HepG2 (cell line): ENCODE data around the gene RXRG. TPM values are rescaled to one million over a fixed set of nuclear protein-coding genes. Genes with fewer than 3 reads are reported as not detected.

Experiments
- ATAC-seq: fragments of 200-7000 bp; cut with Tn5 transposase; 3 replicates; pipeline ENCODE4 v1.9.1; 2020; ENCODE audit warnings: mild to moderate bottlenecking, moderate library complexity
- BruUV-seq: library from RNA; stranded (reverse); fragments of 400-500 nt; replicated peaks from 2 replicates; lab custom pipeline; 2021; lab: Mats Ljungman, UMichigan
- CTCF ChIA-PET: fragments of 300-600 bp; formaldehyde crosslinking; extraction: SDS; loops from one replicate; lab custom pipeline; 2021; ENCODE audit warnings: low total read pairs, inconsistent platforms, low intra/inter-chr PET ratio; lab: Yijun Ruan, JAX
- POLR2A ChIA-PET: fragments of 350-600 bp; sonication (Branson Sonifier 250); formaldehyde crosslinking; loops from one replicate; lab custom pipeline; 2020; ENCODE audit warnings: antibody characterized with exemption, inconsistent platforms; lab: Yijun Ruan, JAX
- DNase-seq: peaks from one replicate; pipeline ENCODE4 v3.0.0-alpha.2; 2015; ENCODE audit warnings: low spot score
- FAIRE-seq: peaks from 3 replicates; lab custom pipeline; 2011; peaks lifted over from hg19 to GRCh38; lab: Jason Lieb, UNC
- H2AFZ ChIP-seq: one replicate; pipeline ENCODE4 v1.6.1; 2011; ENCODE audit warnings: low read length, inconsistent platforms
- H3K27ac ChIP-seq: fragments of 300-600 bp; 3 replicates; pipeline ENCODE4 v1.8.0; 2011; ENCODE audit warnings: mixed run types, mild to moderate bottlenecking, mixed read lengths, low read length, inconsistent platforms; ENCODE audit not compliant: insufficient read depth; ENCODE audit errors: extremely low read length
- H3K27me3 ChIP-seq, 2 experiments: fragments of 200-600 bp in 1 of 2; 2 replicates in 1 of 2; 3 replicates in 1 of 2; pipeline versions ENCODE4 v1.6.0 to v1.8.0; 2011; ENCODE audit warnings: low read length in 2 of 2, mild to moderate bottlenecking in 2 of 2, moderate library complexity in 2 of 2, inconsistent platforms in 1 of 2; ENCODE audit not compliant: insufficient read depth in 2 of 2, control insufficient read depth in 1 of 2
- H3K36me3 ChIP-seq, 2 experiments: fragments of 200-600 bp in 1 of 2; replicated peaks in 1 of 2; 2 replicates in 1 of 2; 3 replicates in 1 of 2; pipeline versions ENCODE4 v1.5.1 to v1.8.0; 2011; ENCODE audit warnings: low read length in 2 of 2, inconsistent platforms in 1 of 2; ENCODE audit not compliant: insufficient read depth in 2 of 2, control insufficient read depth in 1 of 2
- H3K4me1 ChIP-seq: 2 replicates; pipeline ENCODE4 v1.5.1; 2012; ENCODE audit warnings: low read length, inconsistent platforms; ENCODE audit not compliant: insufficient read depth
- H3K4me2 ChIP-seq: 2 replicates; pipeline ENCODE4 v1.6.0; 2011; ENCODE audit warnings: low read depth, low read length, inconsistent platforms
- H3K4me3 ChIP-seq, 3 experiments: fragments of 200-600 bp in 1 of 3; sonication (generic), shearing (Covaris generic) in 1 of 3; replicated peaks in 1 of 3; 2 replicates each; pipeline ENCODE4 v1.5.1; 2011 to 2016; ENCODE audit warnings: low read length in 3 of 3, inconsistent platforms in 2 of 3, low read depth in 2 of 3, mild to moderate bottlenecking in 2 of 3, control low read depth in 1 of 3, mixed read lengths in 1 of 3; ENCODE audit not compliant: insufficient read depth in 1 of 3
- H3K79me2 ChIP-seq: one replicate; pipeline ENCODE4 v1.6.1; 2011; ENCODE audit warnings: low read length, inconsistent platforms; ENCODE audit not compliant: insufficient read depth
- H3K9ac ChIP-seq: 2 replicates; pipeline ENCODE4 v1.6.0; 2011; ENCODE audit warnings: mild to moderate bottlenecking, low read depth, low read length, inconsistent platforms; ENCODE audit not compliant: insufficient read depth
- H3K9me3 ChIP-seq: 2 replicates; pipeline ENCODE4 v1.5.1; 2012; ENCODE audit warnings: mild to moderate bottlenecking, low read length
- H4K20me1 ChIP-seq: 2 replicates; pipeline ENCODE4 v1.6.0; 2011; ENCODE audit warnings: inconsistent platforms, mild to moderate bottlenecking, low read length, moderate library complexity; ENCODE audit not compliant: insufficient read depth
- ARID2 ChIP-seq: sonication (generic); formaldehyde crosslinking; IDR thresholded peaks from 2 replicates; pipeline ENCODE4 v1.8.1; 2022; ENCODE audit warnings: mild to moderate bottlenecking, missing genetic modification reagents, borderline replicate concordance
- CHD2 ChIP-seq: IDR thresholded peaks from 2 replicates; pipeline ENCODE4 v1.6.1; 2011; ENCODE audit warnings: low read depth, low read length, improper control_type of control experiment
- ETS1 ChIP-seq: sonication (generic); formaldehyde crosslinking; IDR thresholded peaks from 2 replicates; pipeline ENCODE4 v1.4.0; 2020; ENCODE audit warnings: missing genetic modification reagents
- KAT2B ChIP-seq: fragments of 150-350 bp; IDR thresholded peaks from 2 replicates; pipeline ENCODE4 v1.6.1; 2014; ENCODE audit warnings: low read depth, low read length, borderline replicate concordance
- MATR3 ChIP-seq: sonication (generic); formaldehyde crosslinking; IDR thresholded peaks from 2 replicates; pipeline ENCODE4 v1.4.0; 2020; ENCODE audit warnings: missing genetic modification reagents
- PHF5A ChIP-seq: IDR thresholded peaks from one replicate; pipeline ENCODE4 v1.6.1; 2018; ENCODE audit warnings: low read depth, missing genetic modification reagents; ENCODE audit not compliant: unreplicated experiment
- PTBP1 ChIP-seq: fragments of 200-400 bp; formaldehyde crosslinking; IDR thresholded peaks from 2 replicates; pipeline ENCODE4 v1.6.1; 2018; ENCODE audit warnings: low read length, low read depth; ENCODE audit not compliant: poor library complexity, severe bottlenecking
- TCF12 ChIP-seq, 2 experiments: fragments of 450-650 bp in 1 of 2; sonication (generic) in 1 of 2; formaldehyde crosslinking in 1 of 2; IDR thresholded peaks; 2 replicates each; pipeline versions ENCODE4 v1.6.1 to v1.8.0; 2017 to 2022; ENCODE audit warnings: antibody characterized with exemption in 1 of 2, mild to moderate bottlenecking in 1 of 2, missing genetic modification reagents in 1 of 2, moderate library complexity in 1 of 2
- TEAD2 ChIP-seq: sonication (generic); formaldehyde crosslinking; IDR thresholded peaks from 2 replicates; pipeline ENCODE4 v1.9.0; 2021; ENCODE audit warnings: missing genetic modification reagents
- TMF1 ChIP-seq: sonication (generic); formaldehyde crosslinking; IDR thresholded peaks from 2 replicates; pipeline ENCODE4 v1.8.1; 2022; ENCODE audit warnings: low read depth, missing genetic modification reagents
- ZNF207 ChIP-seq: fragments of 450-650 bp; IDR thresholded peaks from 2 replicates; pipeline ENCODE4 v1.6.1; 2016; ENCODE audit warnings: antibody characterized with exemption, borderline replicate concordance
- ZNF251 ChIP-seq: sonication (generic); formaldehyde crosslinking; IDR thresholded peaks from 2 replicates; pipeline ENCODE4 v1.9.0; 2021; ENCODE audit warnings: mild to moderate bottlenecking, missing genetic modification reagents
- ZNF383 ChIP-seq: sonication (generic); formaldehyde crosslinking; IDR thresholded peaks from 2 replicates; pipeline ENCODE4 v1.4.0; 2020; ENCODE audit warnings: missing genetic modification reagents, mild to moderate bottlenecking, borderline replicate concordance
- ZNF574 ChIP-seq: sonication (generic); formaldehyde crosslinking; IDR thresholded peaks from 2 replicates; pipeline ENCODE4 v1.4.0; 2020; ENCODE audit warnings: missing genetic modification reagents
- ZNF713 ChIP-seq: sonication (generic); formaldehyde crosslinking; IDR thresholded peaks from 2 replicates; pipeline ENCODE4 v1.4.0; 2020; ENCODE audit warnings: mild to moderate bottlenecking, missing genetic modification reagents
- ZSCAN30 ChIP-seq: sonication (generic); formaldehyde crosslinking; IDR thresholded peaks from 2 replicates; pipeline ENCODE4 v1.5.0; 2020; ENCODE audit warnings: mild to moderate bottlenecking, missing genetic modification reagents
- ZSCAN5A ChIP-seq: sonication (generic); formaldehyde crosslinking; IDR thresholded peaks from 2 replicates; pipeline ENCODE4 v1.8.0; 2022; ENCODE audit warnings: mild to moderate bottlenecking, missing genetic modification reagents, borderline replicate concordance
- WGBS: methylation state at CpG from one replicate; pipeline ENCODE4 v1.1.6; 2017; ENCODE audit warnings: low lambda C conversion rate; 5-methylcytosine and 5-hydroxymethylcytosine counted together
- in situ Hi-C: cut with HindIII; loops from 2 replicates; pipeline ENCODE4 v1.10.0; 2017; ENCODE audit warnings: low pct_unique_long_range_greater_than_20kb; ENCODE audit not compliant: extremely low pct_ligation_motif_present
- intact Hi-C: fragments of 100-400 bp; cut with micrococcal nuclease; formaldehyde crosslinking; loops from one replicate; pipeline ENCODE4 v1.10.0; 2022; ENCODE audit not compliant: unreplicated experiment
- polyA plus RNA-seq, 8 experiments: library from polyadenylated mRNA; depleted of rRNA in 3 of 8; stranded (reverse) in 7 of 8; unstranded in 1 of 8; fragments of >200 nt; fragmentation: Illumina TruSeq in 4 of 8; extraction: Trizol in 4 of 8; gene quantifications; 2 replicates each; pipeline versions ENCODE4 v1.2.1 to v1.2.3, GENCODE V29; 2011 to 2016; ENCODE audit warnings: low read depth in 4 of 8, missing spikeins in 1 of 8, mixed read lengths in 1 of 8; ENCODE audit not compliant: insufficient read depth in 1 of 8
- total RNA-seq, 5 experiments: library from RNA; depleted of rRNA; stranded (reverse); fragments of >200 nt; fragmentation: Illumina TruSeq; extraction: Trizol; gene quantifications; 2 replicates each; pipeline ENCODE4 v1.2.3, GENCODE V29; 2016; ENCODE audit warnings: low read depth in 1 of 5
- TF ChIP-seq, protein P1 (sequence below): sonication (generic); formaldehyde crosslinking; IDR thresholded peaks from 2 replicates; pipeline ENCODE4 v1.4.0; 2020; ENCODE audit warnings: missing genetic modification reagents

Gene RXRG
- total and polyA plus RNA-seq, 2 of the 13 experiments (the other 11 are each of a cell fraction or from before 2014, with no cell fraction given), result not detected

DNA sequence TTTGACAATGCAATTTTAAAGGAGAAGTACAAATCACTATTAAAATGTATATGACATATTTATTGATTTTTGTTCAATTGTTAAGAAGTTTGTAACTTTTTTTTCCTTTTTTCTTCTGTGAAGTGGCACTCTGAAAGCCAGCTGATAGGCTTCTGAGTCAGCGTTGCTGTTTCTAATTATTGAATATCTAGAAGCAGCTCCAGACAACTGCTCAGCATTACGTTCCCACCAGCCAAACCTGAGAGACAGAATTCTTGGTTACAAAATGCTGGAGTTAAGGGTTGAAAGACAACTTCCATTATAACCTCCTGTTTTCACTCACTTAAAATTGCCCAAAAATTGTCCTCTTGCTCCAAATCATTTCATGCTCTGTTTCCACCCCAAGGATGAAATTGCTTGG is 57.0 kb downstream of the RXRG start (continued):
- TF ChIP-seq ZSCAN5A, result no peak
- TF ChIP-seq CHD2, result no peak
- TF ChIP-seq ZSCAN30 (CRISPR knock-in tag), result no peak
- no peak for TF ChIP-seq TEAD2 (CRISPR knock-in tag)
- no peak for TF ChIP-seq ZNF713
- TF ChIP-seq ARID2 (CRISPR knock-in tag), result no peak
- TF ChIP-seq, all 625 proteins: peak for 0

- H3K79me2 ChIP-seq, result no peaks in the 10 kb centered on the region
- in situ Hi-C loops (no loop called here), intact Hi-C loops (no loop called here)
- ChIA-PET CTCF (no interaction called here), POLR2A (no interaction called here)
- no peaks in the 10 kb centered on the region for H4K20me1 ChIP-seq
- no peaks in the 10 kb centered on the region; a peak in 1 of 5 replicates for H3K27me3 ChIP-seq
- no peak overlapping the region for H3K4me3 ChIP-seq
- no peaks in the 10 kb centered on the region for H3K36me3 ChIP-seq
- FAIRE-seq (no peak), ATAC-seq (no peak), DNase-seq (no peak)
- BruUV-seq, result no TSS peak
- H3K27ac ChIP-seq, result no peak overlapping the region
- no peak overlapping the region for H3K9ac ChIP-seq
- H2AFZ ChIP-seq, result no peak overlapping the region
- 40% methylated on average over 2 of the region's 2 CpGs for WGBS
- no peaks in the 10 kb centered on the region for H3K4me1 ChIP-seq
- no peak overlapping the region for H3K4me2 ChIP-seq
- H3K9me3 ChIP-seq, result no peaks in the 10 kb centered on the region
- TF ChIP-seq TMF1 (CRISPR knock-in tag), result no peak
- no peak for TF ChIP-seq ZNF251
- TF ChIP-seq, protein P1, sequence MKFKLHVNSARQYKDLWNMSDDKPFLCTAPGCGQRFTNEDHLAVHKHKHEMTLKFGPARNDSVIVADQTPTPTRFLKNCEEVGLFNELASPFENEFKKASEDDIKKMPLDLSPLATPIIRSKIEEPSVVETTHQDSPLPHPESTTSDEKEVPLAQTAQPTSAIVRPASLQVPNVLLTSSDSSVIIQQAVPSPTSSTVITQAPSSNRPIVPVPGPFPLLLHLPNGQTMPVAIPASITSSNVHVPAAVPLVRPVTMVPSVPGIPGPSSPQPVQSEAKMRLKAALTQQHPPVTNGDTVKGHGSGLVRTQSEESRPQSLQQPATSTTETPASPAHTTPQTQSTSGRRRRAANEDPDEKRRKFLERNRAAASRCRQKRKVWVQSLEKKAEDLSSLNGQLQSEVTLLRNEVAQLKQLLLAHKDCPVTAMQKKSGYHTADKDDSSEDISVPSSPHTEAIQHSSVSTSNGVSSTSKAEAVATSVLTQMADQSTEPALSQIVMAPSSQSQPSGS (CRISPR knock-in tag), result no peak
- no peak for TF ChIP-seq TCF12 (IDR thresholded peaks at IDR 0.05)
- no peak for TF ChIP-seq TCF12 (CRISPR knock-in tag; IDR thresholded peaks at IDR 0.05)
- no peak for TF ChIP-seq KAT2B
- no peak for TF ChIP-seq MATR3 (CRISPR knock-in tag)
- TF ChIP-seq PTBP1, result no peak
- no peak for TF ChIP-seq PHF5A
- no peak for TF ChIP-seq ZNF574 (CRISPR knock-in tag)
- no peak for TF ChIP-seq ETS1 (CRISPR knock-in tag)
- no peak for TF ChIP-seq ZNF207
- TF ChIP-seq ZNF383, result no peak
These were observed 57.4 kb downstream of the RXRG start for GRCh38 chr1:165387505-165387904.
